ENCODE results near the gene IFITM2. TPM values are rescaled to one million over a fixed set of nuclear protein-coding genes. Genes with fewer than 3 reads are reported as not detected.

IFITM2 gene
- polyA plus RNA-seq, 1 of the 3 experiments (the other 2 are of a cell fraction) = 518 TPM

DNA sequence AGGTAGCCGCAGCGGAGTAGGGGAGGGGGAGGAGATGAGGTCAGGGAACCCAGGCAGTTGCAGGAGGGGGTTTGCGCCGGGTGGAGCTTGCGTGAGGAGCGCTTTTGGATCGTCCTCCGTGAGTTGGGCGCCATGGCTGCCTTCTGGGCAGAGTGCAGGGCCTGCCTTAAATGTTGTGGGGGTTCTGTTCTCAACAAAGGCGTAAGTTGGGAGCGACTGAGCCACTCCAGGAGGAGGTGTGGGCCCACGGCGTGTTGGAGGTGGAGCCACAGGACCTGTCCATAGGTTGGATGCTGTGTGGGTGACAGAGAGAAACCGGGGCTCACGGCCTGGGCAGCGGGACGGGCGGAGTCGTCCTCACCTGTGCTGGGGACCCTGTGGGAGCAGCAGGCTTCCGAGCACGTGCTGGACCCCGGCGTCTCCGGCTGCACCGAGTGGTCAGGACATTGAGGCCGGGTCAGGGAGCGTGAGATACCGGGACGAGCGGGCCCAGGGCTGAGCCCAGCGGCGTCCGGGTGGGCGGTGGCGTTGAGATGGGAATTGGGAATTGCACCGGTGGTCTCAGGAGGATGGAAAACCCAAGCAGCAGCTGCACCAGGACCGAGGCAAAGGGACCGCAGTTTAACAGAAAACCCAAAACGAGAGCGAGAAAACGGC, 19.7 kb upstream of the IFITM2 start:
- no peaks in the 10 kb centered on the region for H3K9me3 ChIP-seq
- no peaks in the 10 kb centered on the region for H3F3A ChIP-seq (replicated peaks; ENCODE audit: insufficient read depth)
- no peaks in the 10 kb centered on the region for H4K20me1 ChIP-seq (ENCODE audit: insufficient read depth)
- H3K27me3 ChIP-seq (ENCODE audit: insufficient read depth) = no peaks in the 10 kb centered on the region
- peak; percentile 56 for DNase-seq
- no peaks in the 10 kb centered on the region for H3K9me2 ChIP-seq
- peak overlapping the region; percentile 88 for H3K4me2 ChIP-seq
- 48% methylated on average over 31 of the region's 41 CpGs for WGBS (ENCODE audit: low lambda C conversion rate)
- ChIA-PET POLR2A (interaction anchor here (0.8 kb wide), 1 partner anchor 8 kb away, joined by 3 read pairs; no protein-coding TSS in a partner anchor), CTCF (interaction anchor here (1.2 to 2.1 kb wide), 4 partner anchors 8 to 37 kb away, joined by 3 to 6 read pairs (median 5); no protein-coding TSS in a partner anchor)
- peak overlapping the region; percentile 63 to 75 for H3K4me3 ChIP-seq (ENCODE audit: low read depth in 2 of 2, low read length in 1 of 2)
- no peaks in the 10 kb centered on the region for H3K79me2 ChIP-seq (ENCODE audit: insufficient read depth)
- no peaks in the 10 kb centered on the region for H3K36me3 ChIP-seq (replicated peaks in 1 of 2; ENCODE audit: control insufficient read depth in 1 of 2, insufficient read depth in 2 of 2, low read length in 1 of 2)
- H2AFZ ChIP-seq (ENCODE audit: low read depth) = peak overlapping the region; percentile 90; the same call in 1 of the 2 replicates
- H3K4me1 ChIP-seq (ENCODE audit: control insufficient read depth in 1 of 2, insufficient read depth in 2 of 2, low read depth in 1 of 2, low read length in 1 of 2) = peaks cover 0 to 9% of the 10 kb centered on the region in 2 experiments; a peak in 1 of 4 replicates
- no peak overlapping the region for H3K9ac ChIP-seq
- no peak for TF ChIP-seq TAF1 (IDR thresholded peaks at IDR 0.05; ENCODE audit: borderline replicate concordance, low read depth, low read length)
- TF ChIP-seq TCF12 (IDR thresholded peaks at IDR 0.05) = no peak
- TF ChIP-seq JUND (IDR thresholded peaks at IDR 0.05) = no peak
- TF ChIP-seq POLR2AphosphoS5 (IDR thresholded peaks at IDR 0.05; ENCODE audit: low read depth, low read length) = no peak
- TF ChIP-seq ELF1 (IDR thresholded peaks at IDR 0.05) = no peak
- TF ChIP-seq, protein P1, sequence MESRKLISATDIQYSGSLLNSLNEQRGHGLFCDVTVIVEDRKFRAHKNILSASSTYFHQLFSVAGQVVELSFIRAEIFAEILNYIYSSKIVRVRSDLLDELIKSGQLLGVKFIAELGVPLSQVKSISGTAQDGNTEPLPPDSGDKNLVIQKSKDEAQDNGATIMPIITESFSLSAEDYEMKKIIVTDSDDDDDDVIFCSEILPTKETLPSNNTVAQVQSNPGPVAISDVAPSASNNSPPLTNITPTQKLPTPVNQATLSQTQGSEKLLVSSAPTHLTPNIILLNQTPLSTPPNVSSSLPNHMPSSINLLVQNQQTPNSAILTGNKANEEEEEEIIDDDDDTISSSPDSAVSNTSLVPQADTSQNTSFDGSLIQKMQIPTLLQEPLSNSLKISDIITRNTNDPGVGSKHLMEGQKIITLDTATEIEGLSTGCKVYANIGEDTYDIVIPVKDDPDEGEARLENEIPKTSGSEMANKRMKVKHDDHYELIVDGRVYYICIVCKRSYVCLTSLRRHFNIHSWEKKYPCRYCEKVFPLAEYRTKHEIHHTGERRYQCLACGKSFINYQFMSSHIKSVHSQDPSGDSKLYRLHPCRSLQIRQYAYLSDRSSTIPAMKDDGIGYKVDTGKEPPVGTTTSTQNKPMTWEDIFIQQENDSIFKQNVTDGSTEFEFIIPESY (IDR thresholded peaks at IDR 0.05; ENCODE audit: borderline replicate concordance, low read depth) = no peak
- TF ChIP-seq SMC3 (IDR thresholded peaks at IDR 0.05; ENCODE audit: low read depth, low read length) = no peak
- TF ChIP-seq FOXM1 (IDR thresholded peaks at IDR 0.05; ENCODE audit: low read depth) = no peak
- no peak for TF ChIP-seq NFIC (IDR thresholded peaks at IDR 0.05; ENCODE audit: borderline replicate concordance)
- no peak for TF ChIP-seq EP300 (IDR thresholded peaks at IDR 0.05; ENCODE audit: borderline replicate concordance in 1 of 2, low read depth in 1 of 2, low read length in 1 of 2)
- no peak for TF ChIP-seq YY1 (IDR thresholded peaks at IDR 0.05; ENCODE audit: low read depth)
- TF ChIP-seq FOXJ3 (CRISPR knock-in tag; IDR thresholded peaks at IDR 0.05) = no peak
- TF ChIP-seq, protein P2, sequence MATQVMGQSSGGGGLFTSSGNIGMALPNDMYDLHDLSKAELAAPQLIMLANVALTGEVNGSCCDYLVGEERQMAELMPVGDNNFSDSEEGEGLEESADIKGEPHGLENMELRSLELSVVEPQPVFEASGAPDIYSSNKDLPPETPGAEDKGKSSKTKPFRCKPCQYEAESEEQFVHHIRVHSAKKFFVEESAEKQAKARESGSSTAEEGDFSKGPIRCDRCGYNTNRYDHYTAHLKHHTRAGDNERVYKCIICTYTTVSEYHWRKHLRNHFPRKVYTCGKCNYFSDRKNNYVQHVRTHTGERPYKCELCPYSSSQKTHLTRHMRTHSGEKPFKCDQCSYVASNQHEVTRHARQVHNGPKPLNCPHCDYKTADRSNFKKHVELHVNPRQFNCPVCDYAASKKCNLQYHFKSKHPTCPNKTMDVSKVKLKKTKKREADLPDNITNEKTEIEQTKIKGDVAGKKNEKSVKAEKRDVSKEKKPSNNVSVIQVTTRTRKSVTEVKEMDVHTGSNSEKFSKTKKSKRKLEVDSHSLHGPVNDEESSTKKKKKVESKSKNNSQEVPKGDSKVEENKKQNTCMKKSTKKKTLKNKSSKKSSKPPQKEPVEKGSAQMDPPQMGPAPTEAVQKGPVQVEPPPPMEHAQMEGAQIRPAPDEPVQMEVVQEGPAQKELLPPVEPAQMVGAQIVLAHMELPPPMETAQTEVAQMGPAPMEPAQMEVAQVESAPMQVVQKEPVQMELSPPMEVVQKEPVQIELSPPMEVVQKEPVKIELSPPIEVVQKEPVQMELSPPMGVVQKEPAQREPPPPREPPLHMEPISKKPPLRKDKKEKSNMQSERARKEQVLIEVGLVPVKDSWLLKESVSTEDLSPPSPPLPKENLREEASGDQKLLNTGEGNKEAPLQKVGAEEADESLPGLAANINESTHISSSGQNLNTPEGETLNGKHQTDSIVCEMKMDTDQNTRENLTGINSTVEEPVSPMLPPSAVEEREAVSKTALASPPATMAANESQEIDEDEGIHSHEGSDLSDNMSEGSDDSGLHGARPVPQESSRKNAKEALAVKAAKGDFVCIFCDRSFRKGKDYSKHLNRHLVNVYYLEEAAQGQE (IDR thresholded peaks at IDR 0.05; ENCODE audit: low read depth, low read length) = no peak
- no peak for TF ChIP-seq NRF1 (IDR thresholded peaks at IDR 0.05; ENCODE audit: low read depth, low read length)
- TF ChIP-seq TEAD4 (IDR thresholded peaks at IDR 0.05; ENCODE audit: borderline replicate concordance, insufficient read depth) = no peak
- TF ChIP-seq, protein P3, sequence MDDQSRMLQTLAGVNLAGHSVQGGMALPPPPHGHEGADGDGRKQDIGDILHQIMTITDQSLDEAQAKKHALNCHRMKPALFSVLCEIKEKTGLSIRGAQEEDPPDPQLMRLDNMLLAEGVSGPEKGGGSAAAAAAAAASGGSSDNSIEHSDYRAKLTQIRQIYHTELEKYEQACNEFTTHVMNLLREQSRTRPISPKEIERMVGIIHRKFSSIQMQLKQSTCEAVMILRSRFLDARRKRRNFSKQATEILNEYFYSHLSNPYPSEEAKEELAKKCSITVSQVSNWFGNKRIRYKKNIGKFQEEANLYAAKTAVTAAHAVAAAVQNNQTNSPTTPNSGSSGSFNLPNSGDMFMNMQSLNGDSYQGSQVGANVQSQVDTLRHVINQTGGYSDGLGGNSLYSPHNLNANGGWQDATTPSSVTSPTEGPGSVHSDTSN (IDR thresholded peaks at IDR 0.05) = no peak
- no peak for TF ChIP-seq RXRA (IDR thresholded peaks at IDR 0.05; ENCODE audit: borderline replicate concordance, low read depth)
- TF ChIP-seq, protein P4, sequence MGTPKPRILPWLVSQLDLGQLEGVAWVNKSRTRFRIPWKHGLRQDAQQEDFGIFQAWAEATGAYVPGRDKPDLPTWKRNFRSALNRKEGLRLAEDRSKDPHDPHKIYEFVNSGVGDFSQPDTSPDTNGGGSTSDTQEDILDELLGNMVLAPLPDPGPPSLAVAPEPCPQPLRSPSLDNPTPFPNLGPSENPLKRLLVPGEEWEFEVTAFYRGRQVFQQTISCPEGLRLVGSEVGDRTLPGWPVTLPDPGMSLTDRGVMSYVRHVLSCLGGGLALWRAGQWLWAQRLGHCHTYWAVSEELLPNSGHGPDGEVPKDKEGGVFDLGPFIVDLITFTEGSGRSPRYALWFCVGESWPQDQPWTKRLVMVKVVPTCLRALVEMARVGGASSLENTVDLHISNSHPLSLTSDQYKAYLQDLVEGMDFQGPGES (IDR thresholded peaks at IDR 0.05; ENCODE audit: low read depth, low read length) = no peak
- H3K27ac ChIP-seq (ENCODE audit: low read depth in 2 of 2, low read length in 1 of 2) = no peak overlapping the region
